ENCODE measurements around the gene EIF4A3.

The EIF4A3 gene

GRCh38 chr17:80183581-80184422 lies 36.9 kb upstream of the EIF4A3 start:
- in situ Hi-C loops (cut with HindIII; ENCODE audit: low sequenced_read_pairs): no loop called here
- TF ChIP-seq, protein P1, sequence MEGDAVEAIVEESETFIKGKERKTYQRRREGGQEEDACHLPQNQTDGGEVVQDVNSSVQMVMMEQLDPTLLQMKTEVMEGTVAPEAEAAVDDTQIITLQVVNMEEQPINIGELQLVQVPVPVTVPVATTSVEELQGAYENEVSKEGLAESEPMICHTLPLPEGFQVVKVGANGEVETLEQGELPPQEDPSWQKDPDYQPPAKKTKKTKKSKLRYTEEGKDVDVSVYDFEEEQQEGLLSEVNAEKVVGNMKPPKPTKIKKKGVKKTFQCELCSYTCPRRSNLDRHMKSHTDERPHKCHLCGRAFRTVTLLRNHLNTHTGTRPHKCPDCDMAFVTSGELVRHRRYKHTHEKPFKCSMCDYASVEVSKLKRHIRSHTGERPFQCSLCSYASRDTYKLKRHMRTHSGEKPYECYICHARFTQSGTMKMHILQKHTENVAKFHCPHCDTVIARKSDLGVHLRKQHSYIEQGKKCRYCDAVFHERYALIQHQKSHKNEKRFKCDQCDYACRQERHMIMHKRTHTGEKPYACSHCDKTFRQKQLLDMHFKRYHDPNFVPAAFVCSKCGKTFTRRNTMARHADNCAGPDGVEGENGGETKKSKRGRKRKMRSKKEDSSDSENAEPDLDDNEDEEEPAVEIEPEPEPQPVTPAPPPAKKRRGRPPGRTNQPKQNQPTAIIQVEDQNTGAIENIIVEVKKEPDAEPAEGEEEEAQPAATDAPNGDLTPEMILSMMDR (IDR thresholded peaks at IDR 0.05; ENCODE audit: low read depth, low read length): no peak
- DNase-seq (ENCODE audit: low read depth, low spot score): no peak
- no peak overlapping the region for H3K4me3 ChIP-seq (ENCODE audit: low read depth, low read length)

GRCh38 chr17:80182845-80183223 lies 35.9 kb upstream of the EIF4A3 start:
- no peak for DNase-seq (ENCODE audit: low read depth, low spot score)
- no peak overlapping the region for H3K4me3 ChIP-seq (ENCODE audit: low read depth, low read length)
- in situ Hi-C loops (cut with HindIII; ENCODE audit: low sequenced_read_pairs): no loop called here
- TF ChIP-seq, protein P1 (IDR thresholded peaks at IDR 0.05; ENCODE audit: low read depth, low read length): no peak

DNA sequence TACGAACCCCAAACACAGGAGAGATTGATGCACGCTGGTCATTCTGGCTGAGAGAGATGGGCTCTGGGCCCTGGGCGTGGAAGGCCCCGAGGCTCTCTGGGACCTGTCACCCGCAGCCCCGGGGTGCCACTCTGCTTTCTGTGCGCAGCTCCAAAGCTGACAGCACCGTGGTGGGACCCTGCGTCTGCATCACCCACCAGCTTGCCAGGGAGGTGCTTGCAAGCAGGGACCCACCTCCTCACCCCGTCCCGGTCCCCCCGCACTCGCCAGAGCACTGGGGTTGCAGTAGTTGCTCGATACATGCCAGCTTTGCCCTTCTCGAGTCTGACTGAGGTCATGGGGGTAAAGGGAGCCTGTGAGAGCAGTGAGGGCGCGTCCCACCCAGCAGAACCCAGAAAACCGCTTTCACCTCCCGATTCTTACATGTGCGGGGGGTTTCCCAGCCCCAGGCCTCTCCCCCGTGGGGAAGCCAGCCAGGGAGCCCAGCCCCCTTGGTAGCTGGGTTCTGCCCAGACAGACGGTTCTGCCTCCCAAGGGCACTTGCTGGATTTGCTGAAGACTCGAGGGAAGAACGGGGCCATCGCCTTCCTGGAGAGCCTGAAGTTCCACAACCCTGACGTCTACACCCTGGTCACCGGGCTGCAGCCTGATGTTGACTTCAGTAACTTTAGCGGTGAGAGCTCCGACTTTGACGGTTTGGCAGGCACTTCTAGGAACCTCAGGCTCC lies 35.4 kb upstream of the EIF4A3 start:
- in situ Hi-C loops (cut with HindIII; ENCODE audit: low sequenced_read_pairs): no loop called here
- DNase-seq (ENCODE audit: low read depth, low spot score): no peak

DNA sequence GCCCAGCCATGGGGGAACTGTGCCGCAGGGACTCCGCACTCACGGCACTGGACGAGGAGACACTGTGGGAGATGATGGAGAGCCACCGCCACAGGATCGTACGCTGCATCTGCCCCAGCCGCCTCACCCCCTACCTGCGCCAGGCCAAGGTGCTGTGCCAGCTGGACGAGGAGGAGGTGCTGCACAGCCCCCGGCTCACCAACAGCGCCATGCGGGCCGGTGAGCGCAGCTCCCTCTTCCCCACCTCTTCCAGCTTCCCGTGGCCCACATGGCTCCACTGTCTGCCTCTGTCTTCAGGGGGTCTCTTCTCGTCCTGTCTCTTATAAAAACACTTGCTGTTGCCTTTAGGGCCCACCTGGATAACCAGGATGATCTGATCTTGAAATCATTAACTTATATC lies 34.5 kb upstream of the EIF4A3 start:
- no peak overlapping the region for H3K4me3 ChIP-seq (ENCODE audit: low read depth, low read length)
- TF ChIP-seq, protein P1 (IDR thresholded peaks at IDR 0.05; ENCODE audit: low read depth, low read length): no peak
- in situ Hi-C loops (cut with HindIII; ENCODE audit: low sequenced_read_pairs): no loop called here
- no peak for DNase-seq (ENCODE audit: low read depth, low spot score)

More for the DNA sequence above, 35.4 kb upstream of the EIF4A3 start:
- TF ChIP-seq, protein P1 (IDR thresholded peaks at IDR 0.05; ENCODE audit: low read depth, low read length): no peak
- H3K4me3 ChIP-seq (ENCODE audit: low read depth, low read length): no peak overlapping the region

DNA sequence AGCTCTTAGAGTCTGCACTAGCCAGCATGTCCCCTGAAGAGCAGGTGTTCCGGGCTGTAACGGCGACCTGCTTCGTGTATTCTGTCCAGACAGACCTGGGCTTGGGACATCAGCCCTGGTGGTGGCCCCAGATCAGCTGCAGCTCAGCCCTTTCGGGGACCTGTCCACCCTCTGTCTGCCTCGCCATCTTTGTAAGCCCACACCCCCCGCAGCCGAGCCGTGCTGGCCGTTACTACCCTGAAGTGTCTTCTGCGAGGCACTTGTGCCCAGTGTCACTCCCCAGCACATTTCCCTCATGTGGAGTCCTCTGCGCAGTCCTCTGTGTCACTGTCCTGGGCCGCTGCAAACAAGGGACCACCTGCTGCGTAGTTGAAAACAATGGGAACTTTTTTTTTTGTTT lies 33.3 kb upstream of the EIF4A3 start:
- no peak for DNase-seq (ENCODE audit: low read depth, low spot score)
- TF ChIP-seq, protein P1 (IDR thresholded peaks at IDR 0.05; ENCODE audit: low read depth, low read length): no peak
- in situ Hi-C loops (cut with HindIII; ENCODE audit: low sequenced_read_pairs): no loop called here
- H3K4me3 ChIP-seq (ENCODE audit: low read depth, low read length): no peak overlapping the region

DNA sequence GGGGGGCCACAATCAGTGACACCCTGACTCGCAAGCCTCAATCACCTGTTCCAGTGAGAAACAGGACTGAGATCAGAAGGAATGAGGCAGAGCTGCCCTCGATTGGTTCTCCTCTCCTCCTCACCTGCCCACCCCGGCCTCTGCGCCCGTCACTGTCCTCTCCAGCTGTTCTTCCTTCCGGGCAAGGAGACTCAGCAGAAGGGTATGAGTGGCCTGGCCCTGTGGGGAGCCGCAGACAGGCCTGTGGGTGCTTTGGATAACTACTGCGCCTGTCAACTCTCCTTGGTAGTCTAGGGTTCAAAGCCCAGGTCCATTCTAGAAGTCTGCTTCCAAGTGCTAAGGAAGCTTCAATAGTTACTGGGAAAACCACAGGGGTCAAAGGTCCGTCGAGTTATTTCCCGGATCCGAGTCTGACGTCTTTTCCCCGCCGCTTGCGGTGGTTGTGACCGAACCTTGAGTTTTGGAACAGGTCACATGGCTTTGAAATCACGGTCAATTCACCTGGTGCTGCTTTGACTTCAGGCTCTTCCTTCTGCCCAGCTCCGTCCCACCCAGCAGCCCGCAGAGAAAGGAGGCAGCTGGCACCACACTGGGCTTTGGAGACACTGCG lies 31.2 kb upstream of the EIF4A3 start:
- in situ Hi-C loops (cut with HindIII; ENCODE audit: low sequenced_read_pairs): no loop called here
- no peak for DNase-seq (ENCODE audit: low read depth, low spot score)
- TF ChIP-seq, protein P1 (IDR thresholded peaks at IDR 0.05; ENCODE audit: low read depth, low read length): no peak
- H3K4me3 ChIP-seq (ENCODE audit: low read depth, low read length): no peak overlapping the region

All from astrocyte of the spinal cord (primary cell).